Fibroblast of lung (primary cell): ENCODE data around the gene SUPT4H1. TPM values are rescaled to one million over a fixed set of nuclear protein-coding genes. Genes with fewer than 3 reads are reported as not detected.

Experiments used
- DNase-seq, 2 donors: peaks; one replicate each; pipeline versions ENCODE4 v3.0.0 to v3.0.0-alpha.2; 2010; ENCODE audit warnings: low read depth in 2 of 2
- H2AFZ ChIP-seq: 2 replicates; pipeline ENCODE4 v1.5.1; 2012; ENCODE audit warnings: low read length, control low read depth, inconsistent platforms
- H3K27ac ChIP-seq: 2 replicates; pipeline ENCODE4 v1.5.1; 2011; ENCODE audit warnings: low read length, control low read depth; ENCODE audit not compliant: insufficient read depth
- H3K27me3 ChIP-seq: 2 replicates; pipeline ENCODE4 v1.5.1; 2011; ENCODE audit warnings: mild to moderate bottlenecking, low read length; ENCODE audit not compliant: control insufficient read depth, insufficient read depth
- H3K36me3 ChIP-seq: 2 replicates; pipeline ENCODE4 v1.5.1; 2011; ENCODE audit warnings: low read length; ENCODE audit not compliant: control insufficient read depth, insufficient read depth
- H3K4me1 ChIP-seq: 2 replicates; pipeline ENCODE4 v1.5.1; 2011; ENCODE audit warnings: low read length; ENCODE audit not compliant: control insufficient read depth, insufficient read depth; ENCODE audit errors: extremely low read depth
- H3K4me2 ChIP-seq: 2 replicates; pipeline ENCODE4 v1.5.1; 2011; ENCODE audit warnings: low read length, control low read depth; ENCODE audit not compliant: insufficient read depth; ENCODE audit errors: extremely low read depth
- H3K4me3 ChIP-seq, 4 experiments: fragments of 200-600 bp in 1 of 4; sonication (generic) in 1 of 4; replicated peaks in 1 of 4; 2 replicates each; pipeline ENCODE4 v1.5.1; 2011 to 2016; ENCODE audit warnings: low read length in 4 of 4, low read depth in 3 of 4, mild to moderate bottlenecking in 3 of 4, control low read depth in 2 of 4, inconsistent platforms in 1 of 4, mixed read lengths in 1 of 4; ENCODE audit not compliant: insufficient read depth in 1 of 4; ENCODE audit errors: control extremely low read depth in 1 of 4
- H3K79me2 ChIP-seq: 2 replicates; pipeline ENCODE4 v1.5.1; 2012; ENCODE audit warnings: mild to moderate bottlenecking, low read length, inconsistent platforms; ENCODE audit not compliant: control insufficient read depth, insufficient read depth
- H3K9ac ChIP-seq: 2 replicates; pipeline ENCODE4 v1.5.1; 2011; ENCODE audit warnings: mild to moderate bottlenecking, low read length, control low read depth; ENCODE audit not compliant: insufficient read depth
- H3K9me3 ChIP-seq: 2 replicates; pipeline ENCODE4 v1.5.1; 2012; ENCODE audit warnings: low read depth, low read length; ENCODE audit not compliant: control insufficient read depth, insufficient read depth
- H4K20me1 ChIP-seq: 2 replicates; pipeline ENCODE4 v1.5.1; 2011; ENCODE audit warnings: low read length; ENCODE audit not compliant: control insufficient read depth, insufficient read depth; ENCODE audit errors: extremely low read depth
- CTCF ChIP-seq, 2 donors: IDR thresholded peaks in 1 of 2; conservative IDR thresholded peaks in 1 of 2; 1 replicate in 1 of 2; 2 replicates in 1 of 2; pipeline ENCODE4 v1.5.1; 2011 to 2012; ENCODE audit warnings: low read length in 2 of 2, control low read depth in 1 of 2, inconsistent platforms in 1 of 2, low read depth in 1 of 2, mild to moderate bottlenecking in 1 of 2
- EZH2 ChIP-seq: IDR thresholded peaks from 2 replicates; pipeline ENCODE4 v1.5.1; 2012; ENCODE audit warnings: low read length, control low read depth, mild to moderate bottlenecking; ENCODE audit errors: missing control alignments
- polyA plus RNA-seq, 2 donors: library from polyadenylated mRNA; depleted of rRNA in 1 of 2; stranded (reverse) in 1 of 2; unstranded in 1 of 2; fragments of >200 nt; gene quantifications; 2 replicates each; pipeline ENCODE4 v1.2.1, GENCODE V29; 2011 to 2012; ENCODE audit warnings: missing spikeins in 1 of 2
- total RNA-seq: library from RNA; depleted of rRNA; stranded (reverse); fragments of >200 nt; gene quantifications from 2 replicates; pipeline ENCODE4 v1.2.1, GENCODE V29; 2014

Gene SUPT4H1
- total and polyA plus RNA-seq, 2 donors (not counting 1 experiment from before 2014, with no cell fraction given), result 41.9 to 207 TPM

GRCh38 chr17:58312021-58312630 is 39.9 kb downstream of the SUPT4H1 start:
- no peak overlapping the region for H3K4me2 ChIP-seq
- no peak overlapping the region for H3K27ac ChIP-seq
- H3K36me3 ChIP-seq, result no peaks in the 10 kb centered on the region
- no peak for TF ChIP-seq EZH2
- TF ChIP-seq CTCF (conservative IDR thresholded peaks at IDR 0.05 in 1 of 2, IDR thresholded peaks at IDR 0.05 in 1 of 2; ENCODE audit: low read depth in 1 of 2, low read length in 2 of 2), result no peak
- H3K9ac ChIP-seq, result no peak overlapping the region
- no peaks in the 10 kb centered on the region for H3K79me2 ChIP-seq
- H3K27me3 ChIP-seq, result no peaks in the 10 kb centered on the region
- DNase-seq, result no peak
- no peaks in the 10 kb centered on the region for H3K4me1 ChIP-seq
- no peak overlapping the region for H3K4me3 ChIP-seq
- no peak overlapping the region for H2AFZ ChIP-seq
- no peaks in the 10 kb centered on the region for H3K9me3 ChIP-seq
- H4K20me1 ChIP-seq, result no peaks in the 10 kb centered on the region

- H3K27me3 ChIP-seq, result no peaks in the 10 kb centered on the region
- no peak for DNase-seq
- H3K4me3 ChIP-seq, result no peak overlapping the region
- no peaks in the 10 kb centered on the region for H3K36me3 ChIP-seq
- no peak overlapping the region for H2AFZ ChIP-seq
- no peaks in the 10 kb centered on the region for H4K20me1 ChIP-seq
- H3K27ac ChIP-seq, result no peak overlapping the region
- H3K79me2 ChIP-seq, result no peaks in the 10 kb centered on the region
- H3K9me3 ChIP-seq, result no peaks in the 10 kb centered on the region
- no peaks in the 10 kb centered on the region for H3K4me1 ChIP-seq
- no peak overlapping the region for H3K9ac ChIP-seq
- no peak for TF ChIP-seq EZH2
- TF ChIP-seq CTCF (conservative IDR thresholded peaks at IDR 0.05 in 1 of 2, IDR thresholded peaks at IDR 0.05 in 1 of 2; ENCODE audit: low read depth in 1 of 2, low read length in 2 of 2), result no peak
- no peak overlapping the region for H3K4me2 ChIP-seq
Measured at GRCh38 chr17:58311429-58311894, 40.5 kb downstream of the SUPT4H1 start.

- Histone ChIP-seq H3K4me2 (no peak overlapping the region), H3K79me2 (no peaks in the 10 kb centered on the region), H3K4me3 (no peak overlapping the region), H3K9ac (no peak overlapping the region), H3K9me3 (no peaks in the 10 kb centered on the region), H3K27ac (no peak overlapping the region), H3K4me1 (no peaks in the 10 kb centered on the region), H3K36me3 (no peaks in the 10 kb centered on the region), H4K20me1 (no peaks in the 10 kb centered on the region), H2AFZ (no peak overlapping the region), H3K27me3 (no peaks in the 10 kb centered on the region)
- no peak for TF ChIP-seq CTCF (conservative IDR thresholded peaks at IDR 0.05 in 1 of 2, IDR thresholded peaks at IDR 0.05 in 1 of 2; ENCODE audit: low read depth in 1 of 2, low read length in 2 of 2)
- no peak for TF ChIP-seq EZH2
- DNase-seq, result no peak
Measured at GRCh38 chr17:58310511-58311428, 41.2 kb downstream of the SUPT4H1 start.
